GM18499 (cell line): ENCODE results near the gene TMEM80.
"Not testable (repeated sequence)": the region's sequence is repeated elsewhere in the genome, so short reads cannot be mapped to it uniquely, and the experiment has no call there.

ENCODE experiments used
- ATAC-seq: cut with Tn5 transposase; IDR thresholded peaks from one replicate; pipeline ENCODE4 v1.9.1; 2021; ENCODE audit warnings: moderate number of reproducible peaks; ENCODE audit not compliant: insufficient read depth, unreplicated experiment

The TMEM80 gene

DNA sequence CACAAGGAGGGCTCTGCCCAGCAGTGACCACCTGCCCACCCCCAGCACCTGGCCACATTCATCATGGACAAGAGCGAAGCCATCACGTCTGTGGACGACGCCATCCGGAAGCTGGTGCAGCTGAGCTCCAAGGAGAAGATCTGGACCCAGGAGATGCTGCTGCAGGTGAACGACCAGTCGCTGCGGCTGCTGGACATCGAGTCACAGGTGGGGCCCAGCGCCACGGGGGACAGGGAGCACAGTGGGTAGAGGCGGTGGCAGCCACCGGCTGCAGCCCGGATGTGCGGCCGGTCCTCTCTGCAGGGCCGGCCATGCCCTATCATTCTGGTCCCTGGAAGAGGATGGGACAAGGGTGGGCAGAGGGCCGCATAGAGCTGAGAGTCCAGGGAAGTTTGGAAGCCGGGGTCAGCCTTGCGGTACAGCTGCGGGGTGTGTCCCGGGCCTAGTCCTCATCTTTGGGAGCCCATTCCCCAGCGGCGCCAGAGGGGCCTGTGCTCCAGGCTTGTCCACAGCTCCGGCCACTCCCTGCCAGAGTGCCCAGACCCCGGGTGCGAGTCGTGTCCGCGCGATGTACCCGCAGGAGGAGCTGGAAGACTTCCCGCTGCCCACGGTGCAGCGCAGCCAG lies 24.5 kb downstream of the TMEM80 start:
- no peak for ATAC-seq

DNA sequence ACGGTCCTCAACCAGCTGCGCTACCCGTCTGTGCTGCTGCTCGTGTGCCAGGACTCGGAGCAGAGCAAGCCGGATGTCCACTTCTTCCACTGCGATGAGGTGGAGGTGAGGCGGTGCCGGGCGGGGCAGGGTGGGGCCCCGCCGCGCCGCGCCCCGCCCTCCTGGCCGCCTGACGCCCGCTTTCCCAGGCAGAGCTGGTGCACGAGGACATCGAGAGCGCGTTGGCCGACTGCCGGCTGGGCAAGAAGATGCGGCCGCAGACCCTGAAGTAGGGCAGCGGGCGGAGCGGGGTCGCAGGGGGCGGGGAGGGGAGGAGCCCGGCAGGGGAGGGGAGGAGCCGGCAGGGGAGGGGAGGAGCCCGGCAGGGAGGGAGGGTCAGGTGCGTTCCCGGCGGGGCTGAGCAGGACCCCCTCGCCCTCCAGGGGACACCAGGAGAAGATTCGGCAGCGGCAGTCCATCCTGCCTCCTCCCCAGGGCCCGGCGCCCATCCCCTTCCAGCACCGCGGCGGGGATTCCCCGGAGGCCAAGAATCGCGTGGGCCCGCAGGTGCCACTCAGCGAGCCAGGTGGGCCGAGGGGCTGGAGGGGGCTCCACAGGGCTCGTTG lies 25.1 kb downstream of the TMEM80 start:
- no peak for ATAC-seq

DNA sequence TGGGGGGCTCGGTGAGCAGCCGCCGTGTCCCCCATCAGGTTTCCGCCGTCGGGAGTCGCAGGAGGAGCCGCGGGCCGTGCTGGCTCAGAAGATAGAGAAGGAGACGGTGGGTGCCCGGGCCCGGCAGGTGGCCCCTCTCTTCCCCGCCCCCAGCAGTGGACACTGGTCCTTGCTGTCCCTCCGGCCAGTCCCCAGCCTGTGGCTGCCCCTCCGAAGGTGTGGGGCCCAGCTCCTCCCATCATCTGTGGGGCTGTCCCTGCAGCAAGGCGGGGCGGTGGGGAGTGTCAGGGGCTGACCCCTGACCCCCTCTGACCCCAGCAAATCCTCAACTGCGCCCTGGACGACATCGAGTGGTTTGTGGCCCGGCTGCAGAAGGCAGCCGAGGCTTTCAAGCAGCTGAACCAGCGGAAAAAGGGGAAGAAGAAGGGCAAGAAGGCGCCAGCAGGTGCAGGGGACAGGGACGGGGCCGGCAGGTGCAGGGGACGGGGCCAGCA lies 25.7 kb downstream of the TMEM80 start:
- ATAC-seq, result no peak

DNA sequence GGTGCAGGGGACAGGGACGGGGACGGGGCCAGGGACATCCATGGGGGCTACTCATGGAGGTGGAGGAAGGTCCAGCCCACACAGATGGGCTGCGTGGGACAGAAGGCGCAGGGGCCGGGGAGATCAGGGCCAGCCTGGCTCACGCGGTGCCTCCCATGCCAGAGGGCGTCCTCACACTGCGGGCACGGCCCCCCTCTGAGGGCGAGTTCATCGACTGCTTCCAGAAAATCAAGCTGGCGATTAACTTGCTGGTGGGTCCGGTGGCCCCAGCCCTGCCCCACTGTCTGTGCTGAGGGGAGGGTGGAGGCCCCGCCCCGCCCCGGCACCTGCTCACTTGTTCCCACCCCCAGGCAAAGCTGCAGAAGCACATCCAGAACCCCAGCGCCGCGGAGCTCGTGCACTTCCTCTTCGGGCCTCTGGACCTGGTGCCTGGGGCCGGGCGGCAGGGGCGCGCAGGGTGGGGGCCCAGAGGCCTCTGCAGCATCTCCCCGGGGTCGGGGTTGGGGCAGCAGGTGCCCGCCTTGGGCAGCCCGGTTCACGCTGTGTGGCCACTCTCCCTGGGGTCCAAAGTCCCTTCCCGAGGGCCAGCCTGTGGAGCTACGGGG lies 26.2 kb downstream of the TMEM80 start:
- ATAC-seq, result no peak

DNA sequence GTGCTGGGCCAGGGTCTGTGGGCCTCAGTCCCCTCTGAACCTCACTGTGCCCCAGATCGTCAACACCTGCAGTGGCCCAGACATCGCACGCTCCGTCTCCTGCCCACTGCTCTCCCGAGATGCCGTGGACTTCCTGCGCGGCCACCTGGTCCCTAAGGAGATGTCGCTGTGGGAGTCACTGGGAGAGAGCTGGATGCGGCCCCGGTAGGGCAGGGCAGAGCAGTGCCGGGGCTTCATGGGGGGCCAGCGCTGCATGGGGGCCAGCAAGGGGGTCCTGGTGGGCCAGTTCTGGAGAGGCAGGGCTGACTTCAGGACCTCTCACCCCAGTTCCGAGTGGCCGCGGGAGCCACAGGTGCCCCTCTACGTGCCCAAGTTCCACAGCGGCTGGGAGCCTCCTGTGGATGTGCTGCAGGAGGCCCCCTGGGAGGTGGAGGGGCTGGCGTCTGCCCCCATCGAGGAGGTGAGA lies 26.8 kb downstream of the TMEM80 start:
- ATAC-seq, result no peak

DNA sequence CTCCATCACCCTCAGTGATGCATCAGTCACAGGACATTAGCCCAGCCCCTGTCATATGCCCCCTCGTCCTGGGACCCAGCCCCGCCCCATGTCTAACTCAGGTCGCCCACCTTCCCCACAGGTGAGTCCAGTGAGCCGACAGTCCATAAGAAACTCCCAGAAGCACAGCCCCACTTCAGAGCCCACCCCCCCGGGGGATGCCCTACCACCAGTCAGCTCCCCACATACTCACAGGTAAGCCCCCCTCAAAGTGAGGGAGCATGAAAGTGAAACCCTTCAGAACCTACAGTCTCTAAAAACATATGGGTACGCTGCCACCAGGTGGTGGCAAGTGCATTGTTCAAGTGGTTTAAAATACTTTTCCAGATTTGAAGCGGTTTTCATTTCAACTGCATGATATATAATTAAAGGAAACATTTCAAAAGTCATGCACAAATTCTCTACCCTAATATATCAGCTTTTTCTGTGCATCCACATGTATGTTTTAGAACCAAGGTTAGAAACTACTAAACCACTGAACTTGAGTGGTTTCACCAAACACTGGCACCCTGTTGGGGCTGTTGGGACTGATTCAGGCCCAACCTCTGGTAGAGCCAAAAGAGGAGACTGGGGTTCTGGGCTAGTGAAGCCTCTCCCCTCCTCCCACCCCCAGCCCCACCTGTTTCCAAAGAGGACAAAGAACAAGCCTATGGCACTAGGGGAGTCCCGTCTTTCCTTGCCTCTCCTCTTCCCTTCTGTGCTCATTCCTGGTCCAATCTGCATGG lies 27.7 kb downstream of the TMEM80 start:
- ATAC-seq, result no peak

DNA sequence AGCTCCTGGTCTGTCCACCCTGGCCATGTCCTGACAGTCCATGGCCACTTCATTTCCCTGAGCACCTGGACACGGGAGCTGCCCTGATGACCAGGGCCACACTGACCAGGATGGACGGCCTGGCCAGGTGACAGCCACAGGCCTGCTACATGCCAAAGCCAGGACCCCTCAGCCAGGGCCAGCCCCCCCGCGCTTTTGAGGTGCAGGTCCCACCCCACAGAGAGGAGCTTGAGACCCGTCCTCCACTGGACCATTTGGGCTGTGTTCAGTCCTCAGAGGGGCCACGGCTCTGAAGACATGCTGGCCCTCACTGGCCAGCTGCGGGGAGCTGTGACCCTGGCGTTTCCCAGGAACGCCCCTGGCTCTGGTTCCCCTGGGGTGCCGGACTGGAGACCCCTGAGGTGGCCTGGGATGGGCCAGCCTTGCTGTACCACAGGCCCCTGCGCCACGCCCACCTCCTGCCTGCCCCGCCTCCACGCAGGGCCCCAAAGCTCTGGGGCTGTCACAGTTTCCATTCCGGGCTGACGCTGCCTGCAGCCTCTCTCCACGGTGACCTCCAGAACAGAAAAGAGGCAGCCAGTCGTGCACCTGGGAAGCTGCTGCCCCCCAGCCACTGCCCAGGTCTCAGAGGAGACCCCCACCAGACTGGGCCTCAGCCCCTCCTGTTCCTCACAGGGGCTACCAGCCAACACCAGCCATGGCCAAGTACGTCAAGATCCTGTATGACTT lies 28.6 kb downstream of the TMEM80 start:
- ATAC-seq, result no peak

DNA sequence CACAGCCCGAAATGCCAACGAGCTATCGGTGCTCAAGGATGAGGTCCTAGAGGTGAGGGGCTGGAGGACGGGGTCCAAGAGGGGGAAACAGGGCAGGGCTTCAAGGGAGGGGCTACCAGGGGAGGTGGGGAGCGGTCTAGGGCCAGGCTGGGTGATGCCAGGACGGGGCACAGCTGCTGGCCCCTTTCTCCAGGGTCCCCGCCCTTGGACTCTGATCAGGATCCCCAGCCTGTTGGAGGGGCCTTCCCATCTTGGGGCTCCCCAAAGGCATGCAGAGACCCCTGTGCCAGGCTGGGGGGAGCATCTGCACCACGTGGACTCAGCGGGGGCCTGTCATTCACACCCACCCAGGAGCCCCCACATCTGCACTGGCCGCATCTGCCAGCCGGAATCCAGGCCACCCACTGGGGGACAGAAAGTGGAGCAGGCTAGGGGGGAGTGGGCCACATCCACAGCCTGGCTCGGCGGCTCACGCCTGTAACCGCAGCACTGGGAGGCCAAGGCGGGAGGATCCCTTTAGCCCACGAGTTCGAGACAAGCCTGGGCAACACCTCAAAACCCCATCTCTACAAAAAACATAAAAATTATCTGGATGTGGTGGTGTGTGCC lies 29.3 kb downstream of the TMEM80 start:
- ATAC-seq, result no peak

DNA sequence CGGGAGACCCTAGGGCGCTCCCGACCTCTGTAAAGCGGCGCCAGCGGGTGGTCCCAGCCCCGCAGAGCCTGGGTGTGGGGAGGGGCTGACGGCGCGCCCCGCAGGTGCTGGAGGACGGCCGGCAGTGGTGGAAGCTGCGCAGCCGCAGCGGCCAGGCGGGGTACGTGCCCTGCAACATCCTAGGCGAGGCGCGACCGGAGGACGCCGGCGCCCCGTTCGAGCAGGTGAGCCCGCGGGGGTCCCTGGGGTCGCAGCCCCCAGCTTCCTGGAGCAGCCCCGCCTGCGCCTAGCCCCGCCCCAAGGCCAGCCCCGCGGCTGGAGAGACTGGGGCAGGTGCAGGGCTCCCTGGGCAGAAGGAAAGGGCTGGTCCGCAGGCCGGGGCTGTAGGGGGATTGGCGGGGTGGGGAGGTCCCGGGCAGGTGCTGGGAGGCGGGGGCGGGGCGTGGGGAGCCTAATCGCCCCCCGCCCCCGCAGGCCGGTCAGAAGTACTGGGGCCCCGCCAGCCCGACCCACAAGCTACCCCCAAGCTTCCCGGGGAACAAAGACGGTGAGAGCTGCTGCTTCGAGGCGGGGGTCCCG lies 30.1 kb downstream of the TMEM80 start:
- ATAC-seq, result no peak

DNA sequence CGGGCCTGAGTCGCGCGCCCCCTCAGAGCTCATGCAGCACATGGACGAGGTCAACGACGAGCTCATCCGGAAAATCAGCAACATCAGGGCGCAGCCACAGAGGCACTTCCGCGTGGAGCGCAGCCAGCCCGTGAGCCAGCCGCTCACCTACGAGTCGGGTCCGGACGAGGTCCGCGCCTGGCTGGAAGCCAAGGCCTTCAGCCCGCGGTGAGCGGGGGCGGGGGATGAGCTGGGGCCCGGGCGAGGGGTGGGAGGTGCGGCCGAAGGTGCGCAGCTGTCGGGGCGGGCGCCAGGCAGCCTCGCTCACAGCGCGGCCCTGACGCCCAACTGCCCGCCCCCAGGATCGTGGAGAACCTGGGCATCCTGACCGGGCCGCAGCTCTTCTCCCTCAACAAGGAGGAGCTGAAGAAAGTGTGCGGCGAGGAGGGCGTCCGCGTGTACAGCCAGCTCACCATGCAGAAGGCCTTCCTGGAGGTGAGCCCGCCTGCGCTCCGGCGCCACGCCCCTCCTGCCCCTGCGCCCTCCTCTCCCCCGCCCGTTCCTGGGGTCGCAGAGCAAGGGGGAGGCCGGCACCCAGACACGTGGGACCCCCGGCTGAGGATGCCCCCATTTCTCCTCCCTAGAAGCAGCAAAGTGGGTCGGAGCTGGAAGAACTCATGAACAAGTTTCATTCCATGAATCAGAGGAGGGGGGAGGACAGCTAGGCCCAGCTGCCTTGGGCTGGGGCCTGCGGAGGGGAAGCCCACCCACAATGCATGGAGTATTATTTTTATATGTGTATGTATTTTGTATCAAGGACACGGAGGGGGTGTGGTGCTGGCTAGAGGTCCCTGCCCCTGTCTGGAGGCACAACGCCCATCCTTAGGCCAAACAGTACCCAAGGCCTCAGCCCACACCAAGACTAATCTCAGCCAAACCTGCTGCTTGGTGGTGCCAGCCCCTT lies 30.9 kb downstream of the TMEM80 start:
- no peak for ATAC-seq

DNA sequence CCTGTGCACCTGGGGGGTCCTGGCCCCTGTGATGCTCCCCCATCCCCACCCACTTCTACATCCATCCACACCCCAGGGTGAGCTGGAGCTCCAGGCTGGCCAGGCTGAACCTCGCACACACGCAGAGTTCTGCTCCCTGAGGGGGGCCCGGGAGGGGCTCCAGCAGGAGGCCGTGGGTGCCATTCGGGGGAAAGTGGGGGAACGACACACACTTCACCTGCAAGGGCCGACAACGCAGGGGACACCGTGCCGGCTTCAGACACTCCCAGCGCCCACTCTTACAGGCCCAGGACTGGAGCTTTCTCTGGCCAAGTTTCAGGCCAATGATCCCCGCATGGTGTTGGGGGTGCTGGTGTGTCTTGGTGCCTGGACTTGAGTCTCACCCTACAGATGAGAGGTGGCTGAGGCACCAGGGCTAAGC lies 31.7 kb downstream of the TMEM80 start:
- ATAC-seq, result no peak

DNA sequence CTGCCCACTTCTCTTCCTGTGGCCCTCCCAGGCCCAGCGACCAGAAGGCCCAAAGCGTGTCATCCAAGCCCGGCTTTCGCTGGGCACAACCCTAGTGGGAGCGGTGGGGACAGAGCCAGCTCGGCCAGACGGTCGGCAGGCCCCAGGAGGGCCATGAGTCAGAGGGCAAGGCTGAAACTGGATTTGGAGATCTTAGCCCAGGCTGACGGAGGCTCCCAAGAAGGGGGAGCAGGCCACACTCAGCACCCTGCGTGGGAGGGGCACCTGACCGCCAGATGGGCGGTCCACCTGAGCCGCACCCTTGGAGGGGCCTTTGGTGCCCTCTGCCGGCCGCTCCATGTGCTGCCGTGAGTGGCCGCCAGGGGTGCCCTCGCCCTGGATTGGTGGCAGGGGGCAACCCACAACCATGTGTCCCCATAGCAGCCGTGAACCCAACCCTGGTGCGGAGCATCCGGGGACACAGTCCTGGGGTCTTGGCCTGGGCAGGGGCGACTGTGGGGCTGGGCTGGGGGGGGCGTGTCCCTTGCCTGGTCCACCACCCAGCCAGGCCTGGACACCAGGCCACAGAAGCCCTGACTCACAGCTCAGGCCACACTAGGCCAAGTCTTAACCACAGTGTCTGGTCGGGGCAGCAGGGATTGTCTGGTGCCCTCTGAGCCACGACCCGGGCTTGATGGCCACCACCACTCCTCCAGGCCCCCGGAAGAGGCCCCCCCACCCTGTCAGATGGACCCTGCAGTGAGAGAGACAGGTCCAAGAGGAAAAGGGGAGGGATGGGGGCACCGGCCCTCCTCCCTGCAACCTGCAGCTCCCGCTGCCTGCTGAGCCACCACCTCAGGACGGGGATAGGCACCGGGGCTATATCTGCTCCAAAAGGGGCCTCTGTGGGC lies 32.5 kb downstream of the TMEM80 start:
- no peak for ATAC-seq

DNA sequence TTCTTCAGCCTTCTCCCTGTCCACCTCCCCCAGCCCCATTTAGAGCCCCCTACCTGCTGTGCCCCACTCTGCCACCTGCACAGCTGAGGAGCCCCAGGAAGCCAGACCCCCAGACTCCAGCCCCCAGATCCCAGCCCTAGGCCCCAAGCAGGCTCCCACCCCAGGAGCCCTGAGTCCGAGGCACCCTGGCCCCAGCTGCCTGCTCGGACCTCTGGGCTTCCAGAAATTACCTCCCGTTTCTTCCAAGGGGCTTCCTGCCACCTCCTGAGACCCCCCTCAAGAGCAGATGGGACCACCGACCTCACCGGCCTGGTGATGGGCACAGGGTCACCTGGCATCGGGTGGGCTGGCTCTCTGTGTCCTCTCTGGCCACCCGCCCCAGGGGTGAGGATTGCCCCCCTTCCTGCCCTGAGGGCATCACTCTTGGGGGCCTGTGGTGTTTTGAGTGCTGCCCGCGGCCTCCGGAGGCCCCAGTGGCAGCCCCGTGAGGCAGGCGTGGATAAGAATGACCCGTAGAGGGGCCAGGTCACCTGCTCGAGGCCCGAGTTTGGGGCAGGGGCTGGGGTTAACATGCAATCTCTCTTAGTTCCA lies 33.4 kb downstream of the TMEM80 start:
- ATAC-seq, result no peak

DNA sequence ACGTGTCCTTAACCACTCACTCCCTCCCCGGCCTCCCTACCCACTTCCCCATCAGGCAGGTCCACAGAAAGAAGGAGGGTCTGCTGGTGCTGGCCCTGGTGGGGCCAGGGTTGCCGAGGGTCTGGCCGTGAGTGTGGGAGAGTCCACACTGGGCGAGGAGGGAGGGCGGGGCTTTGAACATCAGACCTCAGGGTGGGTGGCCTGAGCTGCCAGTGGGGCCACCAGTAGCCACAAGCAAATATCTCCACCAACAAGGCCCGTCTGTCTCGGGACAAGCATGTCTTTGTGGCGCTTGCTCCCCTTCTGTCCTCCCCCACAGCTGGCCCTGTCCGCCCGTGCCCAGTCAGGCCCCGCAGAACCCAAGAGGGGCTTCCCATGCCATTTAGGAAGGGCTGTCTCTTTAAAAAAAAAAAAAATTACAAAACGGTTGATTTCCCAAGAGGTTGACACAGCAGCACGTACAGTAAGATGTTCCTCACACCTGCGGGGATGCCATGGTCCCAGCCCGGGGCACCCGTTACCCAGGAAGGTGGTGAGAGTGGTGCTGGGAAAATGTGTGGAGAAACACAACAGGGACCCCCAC lies 34.0 kb downstream of the TMEM80 start:
- no peak for ATAC-seq

DNA sequence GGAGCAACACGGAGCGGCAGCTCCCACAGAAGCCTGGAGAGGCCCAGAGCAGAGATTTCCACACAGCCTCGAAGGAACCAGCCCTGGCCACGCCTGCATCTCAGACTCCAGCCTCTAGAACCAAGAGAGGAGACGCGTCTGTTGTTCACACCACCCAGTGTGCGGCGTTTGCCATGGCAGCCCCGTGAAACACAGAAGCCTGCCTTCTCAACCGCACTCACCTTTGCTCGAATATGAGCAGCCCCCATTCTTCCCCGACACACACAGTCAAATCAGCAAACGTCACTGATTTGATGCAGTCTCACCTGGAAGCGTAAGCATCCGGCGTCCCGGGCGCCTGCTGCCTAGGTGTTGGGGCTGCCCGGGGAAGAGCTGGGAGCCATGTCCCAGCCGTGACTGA lies 37.5 kb downstream of the TMEM80 start:
- no peak for ATAC-seq

DNA sequence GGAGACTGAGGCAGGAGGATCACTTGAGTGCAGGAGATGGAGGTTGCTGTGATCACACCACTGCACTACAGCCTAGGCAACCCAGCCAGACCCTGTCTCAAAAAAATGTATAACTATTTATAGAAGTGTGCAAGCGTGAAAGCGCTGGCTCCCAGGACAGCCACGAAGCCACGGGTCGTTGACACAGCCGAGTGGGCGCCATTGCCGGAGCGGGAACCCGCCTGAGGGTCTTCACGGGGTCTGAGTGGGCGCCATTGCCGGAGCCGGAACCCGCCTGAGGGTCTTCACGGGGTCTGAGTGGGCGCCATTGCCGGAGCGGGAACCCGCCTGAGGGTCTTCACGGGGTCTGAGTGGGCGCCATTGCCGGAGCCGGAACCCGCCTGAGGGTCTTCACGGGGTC lies 38.9 kb downstream of the TMEM80 start:
- ATAC-seq, result not testable (repeated sequence)

DNA sequence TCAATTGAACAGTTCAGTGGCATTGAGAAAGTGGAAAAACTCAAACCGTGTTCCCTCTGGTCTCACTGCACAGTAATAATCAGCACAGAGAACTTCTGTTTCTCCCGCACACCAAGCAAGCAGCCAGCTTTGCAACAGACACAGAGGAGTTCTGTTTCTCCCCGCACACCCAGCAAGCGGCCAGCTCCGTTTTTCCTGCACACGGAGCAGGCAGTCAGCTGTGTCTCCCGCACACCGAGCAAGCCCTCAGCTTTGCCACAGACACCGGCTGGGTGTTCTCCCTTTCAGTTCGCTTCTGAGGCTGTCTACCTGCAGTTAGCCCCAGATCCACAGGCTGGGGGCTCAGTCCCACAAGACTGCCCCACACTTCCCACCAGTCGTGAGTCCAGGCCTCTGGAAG lies 41.8 kb downstream of the TMEM80 start:
- no peak for ATAC-seq
